NCI-H524 treated with DMSO at 0.1 percent for 48 hours (cell line): ENCODE measurements around the gene HS1BP3.

Experiments
- DNase-seq: peaks from one replicate; lab custom pipeline; 2025; lab: John Stamatoyannopoulos, UW

HS1BP3 gene, protein sequence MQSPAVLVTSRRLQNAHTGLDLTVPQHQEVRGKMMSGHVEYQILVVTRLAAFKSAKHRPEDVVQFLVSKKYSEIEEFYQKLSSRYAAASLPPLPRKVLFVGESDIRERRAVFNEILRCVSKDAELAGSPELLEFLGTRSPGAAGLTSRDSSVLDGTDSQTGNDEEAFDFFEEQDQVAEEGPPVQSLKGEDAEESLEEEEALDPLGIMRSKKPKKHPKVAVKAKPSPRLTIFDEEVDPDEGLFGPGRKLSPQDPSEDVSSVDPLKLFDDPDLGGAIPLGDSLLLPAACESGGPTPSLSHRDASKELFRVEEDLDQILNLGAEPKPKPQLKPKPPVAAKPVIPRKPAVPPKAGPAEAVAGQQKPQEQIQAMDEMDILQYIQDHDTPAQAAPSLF

DNA sequence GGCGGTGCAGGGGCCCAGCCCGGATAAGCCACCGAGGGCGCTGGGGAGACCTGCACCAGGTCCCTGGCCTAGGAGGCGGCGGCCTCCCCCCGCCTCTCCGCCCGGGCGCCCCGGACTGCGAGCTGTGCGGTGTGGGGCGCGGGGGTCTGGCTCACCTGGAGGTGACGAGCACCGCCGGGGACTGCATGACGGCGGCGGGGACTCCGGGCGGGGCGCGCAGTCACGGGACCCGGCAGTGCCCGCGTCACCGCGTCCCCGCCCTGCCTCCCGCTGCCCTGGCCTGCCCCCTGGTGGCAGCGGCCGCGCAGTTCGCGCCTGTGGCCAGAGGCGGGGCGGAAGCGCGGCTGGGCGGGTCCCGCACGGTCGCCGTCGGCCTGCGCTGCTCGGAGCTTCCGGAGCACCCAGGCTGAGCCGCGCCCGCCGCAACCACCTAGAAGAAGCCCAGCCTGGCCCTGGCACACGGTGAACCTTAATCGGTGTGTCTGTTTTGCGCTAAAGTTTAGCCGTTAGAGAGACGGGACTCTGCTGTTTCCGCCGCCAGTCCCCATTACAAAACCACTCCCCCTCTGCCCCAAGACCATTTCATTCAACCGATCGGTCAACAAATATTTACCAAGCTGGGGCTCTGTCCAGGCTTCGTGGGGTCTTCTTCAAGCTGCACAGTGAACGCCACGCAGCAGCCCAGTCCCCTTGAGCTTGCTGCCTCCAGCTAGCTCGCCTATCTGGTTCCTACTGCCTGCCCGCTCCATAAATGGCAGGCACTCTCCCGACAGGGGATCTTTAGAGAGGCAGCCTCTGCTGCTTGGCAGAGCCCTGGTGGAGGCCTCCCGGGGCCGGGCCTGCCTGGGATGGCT, at the start of gene HS1BP3:
Gene HS1BP3, minus strand, starts transcription at position 222 of the 854 bp plus-strand sequence. Its CDS starts 35 bp downstream, at position 187.
- DNase-seq: no peak

DNA sequence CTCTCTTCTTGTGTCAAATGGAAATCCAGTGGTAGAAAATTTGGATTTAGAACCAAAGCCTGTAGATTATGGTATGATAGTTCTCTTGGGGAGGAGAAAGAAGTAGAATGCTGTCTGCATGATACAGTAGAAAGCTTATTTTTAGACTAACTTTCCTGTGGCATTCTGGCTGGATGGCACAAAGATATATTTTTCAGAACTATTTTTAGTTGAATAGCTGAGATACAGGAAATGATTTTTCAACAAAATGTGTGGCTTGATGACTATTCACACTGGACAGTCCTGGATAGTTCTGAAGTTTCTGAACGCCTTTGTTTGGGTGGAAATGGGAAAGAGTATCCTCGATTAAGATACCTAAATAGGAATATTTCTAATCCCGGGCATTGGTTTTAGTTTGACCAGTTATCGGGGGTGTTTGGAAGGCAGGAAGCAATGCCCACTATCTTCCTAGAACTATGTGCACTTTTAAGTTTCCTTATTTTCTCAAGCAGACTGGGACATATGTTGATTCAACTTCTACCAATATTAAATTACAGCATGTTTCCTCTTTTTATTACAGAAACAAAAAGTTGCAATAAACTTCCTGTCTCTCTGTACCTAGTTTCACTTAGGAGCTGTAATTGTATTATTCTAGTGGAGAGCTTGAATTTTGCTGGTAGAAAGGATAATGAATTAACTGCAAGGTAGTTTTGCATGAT, 48.2 kb upstream of the HS1BP3 start:
- no peak for DNase-seq

DNA sequence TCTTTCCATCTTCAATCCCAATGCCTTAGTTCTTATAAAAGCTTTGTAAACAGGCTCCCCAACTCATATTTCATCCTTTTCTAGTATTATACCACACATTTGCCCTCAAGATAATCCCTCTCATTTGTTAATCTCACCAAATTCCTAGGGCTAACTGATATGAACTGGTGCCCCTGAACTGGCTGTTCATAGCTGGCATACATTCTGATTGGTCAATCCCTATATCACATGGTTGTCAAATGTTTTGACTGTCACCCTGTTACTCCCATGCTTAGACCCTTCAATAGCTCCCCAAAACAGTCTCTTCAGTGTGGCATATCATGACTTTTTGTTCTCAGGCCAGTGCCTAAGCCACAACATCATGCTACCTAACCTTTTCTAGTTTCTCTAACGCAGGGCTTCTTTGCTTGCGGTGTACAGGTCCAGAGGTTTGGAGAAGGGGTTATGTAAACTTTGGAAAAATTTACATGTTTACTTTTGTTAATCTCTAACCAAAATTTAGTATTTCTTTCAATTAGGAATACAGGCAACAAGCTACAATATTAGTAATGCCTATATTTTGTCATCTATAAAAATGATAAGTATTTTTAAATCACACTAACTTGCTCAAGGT, 46.5 kb upstream of the HS1BP3 start:
- DNase-seq: no peak

DNA sequence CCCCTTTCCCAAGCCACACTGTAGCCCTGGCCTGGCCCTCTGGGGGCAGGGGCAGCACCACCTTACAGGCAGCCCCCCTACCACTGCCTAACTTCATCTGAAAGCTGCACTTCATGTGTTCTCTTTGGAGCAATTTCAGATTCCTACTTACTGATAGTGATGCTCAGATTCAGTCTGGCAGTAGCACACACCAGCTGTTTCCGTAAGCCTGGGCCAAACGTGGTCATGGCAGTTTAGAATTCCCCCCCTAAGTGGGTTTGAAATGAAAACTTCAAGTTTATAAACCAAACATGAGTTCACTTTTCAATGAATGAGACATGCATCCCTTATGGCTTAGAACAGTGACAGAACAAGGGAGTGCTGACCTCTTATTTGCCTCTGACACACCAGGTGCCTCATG, 45.5 kb upstream of the HS1BP3 start:
- no peak for DNase-seq

DNA sequence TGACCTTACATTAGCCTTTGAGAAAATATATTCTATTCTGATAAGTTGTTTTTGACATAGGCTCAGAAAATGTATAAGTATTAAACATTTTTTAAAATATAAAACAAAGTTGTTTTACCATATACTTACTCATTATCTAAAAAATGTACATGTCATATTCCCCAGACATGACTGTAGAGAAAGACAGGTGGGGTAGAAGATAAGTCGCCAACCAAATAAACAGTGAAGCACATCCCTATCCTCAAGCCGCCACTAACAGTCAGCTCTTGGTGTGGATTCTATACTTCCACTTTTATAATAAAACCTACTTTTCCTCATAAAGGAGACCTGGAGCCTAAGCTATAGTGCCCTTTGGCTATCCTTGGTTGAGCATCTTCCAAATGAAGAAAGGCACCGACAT, 42.4 kb upstream of the HS1BP3 start:
- DNase-seq: no peak

DNA sequence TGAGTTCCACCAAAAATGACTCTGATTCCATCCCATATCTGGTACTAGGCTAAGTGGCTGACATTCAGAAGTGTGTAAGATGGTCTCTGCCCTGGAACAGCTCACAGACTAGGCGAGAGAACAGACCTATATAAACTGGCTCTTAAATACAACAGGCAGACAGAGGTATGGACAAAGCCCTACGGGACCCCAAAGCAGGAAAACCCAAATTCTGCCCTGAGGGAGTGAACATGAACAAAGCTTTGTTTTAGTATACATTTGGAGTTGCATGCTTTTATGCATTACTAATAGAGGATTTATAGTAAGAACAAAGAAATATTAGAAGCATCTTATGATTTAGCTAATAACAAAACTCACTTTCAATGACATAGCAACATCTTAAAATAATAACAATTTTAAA, 41.2 kb upstream of the HS1BP3 start:
- no peak for DNase-seq

DNA sequence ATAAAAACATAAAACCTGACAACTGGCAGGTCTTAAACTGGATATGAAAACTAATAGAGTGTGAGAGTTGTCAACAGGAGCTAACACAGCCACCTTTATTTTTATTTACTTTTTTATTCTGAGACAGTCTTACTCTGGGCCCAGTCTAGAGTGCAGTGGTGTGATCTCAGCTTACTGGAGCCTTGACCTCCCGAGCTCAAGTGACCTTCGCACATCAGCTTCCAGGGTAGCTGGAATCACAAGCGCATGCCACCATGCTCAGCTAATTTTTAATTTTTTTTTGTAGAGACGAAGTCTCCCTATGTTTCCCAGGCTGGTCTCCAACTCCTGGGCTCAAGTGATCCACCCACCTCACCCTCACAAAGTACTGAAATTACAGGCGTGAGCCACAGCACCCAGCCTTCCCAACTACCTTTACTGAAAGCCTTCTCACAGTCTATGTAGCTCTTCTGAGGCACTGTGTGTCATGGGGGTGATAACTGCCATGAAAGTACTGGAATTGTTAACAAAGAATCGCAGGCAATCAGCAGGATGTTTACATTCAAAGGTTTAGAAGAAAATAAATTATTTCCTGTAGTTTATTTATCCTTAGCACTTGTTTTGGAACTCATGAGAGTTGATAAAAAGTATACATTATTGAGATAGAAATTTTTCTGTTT, 40.3 kb upstream of the HS1BP3 start:
- DNase-seq: no peak

DNA sequence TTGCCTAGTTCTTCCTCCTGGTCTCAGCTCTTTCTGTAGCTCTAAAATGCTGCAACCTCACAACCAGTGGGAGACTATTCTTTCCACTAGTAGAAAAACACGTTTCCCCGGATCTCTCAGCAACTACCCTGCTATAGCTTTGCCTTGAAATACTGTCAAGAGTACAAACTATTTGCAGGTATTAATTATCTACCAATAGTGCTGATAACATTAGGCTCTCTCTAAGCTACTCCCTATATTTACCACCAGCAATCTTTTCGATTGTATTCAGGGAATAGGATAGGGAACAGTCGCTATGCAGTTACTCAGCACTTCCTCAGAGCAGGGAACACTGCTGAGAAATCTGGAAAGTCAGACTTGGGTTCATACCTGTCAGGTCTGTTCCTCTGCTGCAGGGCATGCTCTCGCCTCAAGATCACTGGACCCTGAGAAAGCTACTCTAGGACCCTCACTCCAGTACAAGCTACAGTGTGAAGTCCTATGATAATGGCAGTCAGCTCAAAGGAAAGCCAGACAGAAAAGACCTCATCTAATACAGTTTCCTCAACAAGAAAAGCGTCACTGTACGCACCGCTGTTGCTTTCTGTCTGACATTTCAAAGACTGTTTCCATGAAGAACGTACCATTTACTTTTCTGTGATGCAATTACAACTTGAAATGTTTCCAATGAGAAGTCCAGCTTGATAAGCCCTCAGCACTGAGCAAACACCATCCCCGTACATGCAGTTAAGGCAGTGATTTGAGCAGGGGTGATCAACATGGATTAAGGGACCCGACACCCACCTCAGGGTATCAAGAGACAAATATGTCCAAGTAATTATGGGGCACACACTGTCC, 38.7 kb upstream of the HS1BP3 start:
- DNase-seq: no peak

DNA sequence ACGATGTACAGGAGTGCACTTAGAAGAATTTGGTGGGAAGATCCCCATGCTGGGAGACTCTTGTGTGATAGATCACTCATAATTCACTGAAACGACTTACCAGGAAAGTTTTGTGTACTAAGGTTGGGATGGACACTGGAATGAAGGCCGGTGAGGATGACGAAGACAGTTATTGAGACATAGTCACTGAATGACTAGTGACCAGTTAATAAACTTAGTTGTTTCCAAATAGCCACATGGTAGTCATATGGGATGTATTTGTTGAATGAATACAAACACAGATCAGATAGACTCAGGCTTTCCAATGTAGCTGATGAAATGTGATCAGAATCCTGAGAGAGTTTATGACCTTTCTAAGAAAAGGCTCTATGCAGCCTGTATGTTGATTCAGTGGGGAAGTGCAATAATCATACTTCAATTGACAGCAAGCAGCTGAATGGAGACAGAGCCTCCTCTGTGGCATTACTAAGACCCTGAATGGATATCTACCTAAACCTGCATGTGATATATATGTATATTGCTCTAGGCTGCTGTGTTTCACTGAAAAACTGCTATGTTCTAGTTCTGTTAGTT, 36.4 kb upstream of the HS1BP3 start:
- DNase-seq: no peak

DNA sequence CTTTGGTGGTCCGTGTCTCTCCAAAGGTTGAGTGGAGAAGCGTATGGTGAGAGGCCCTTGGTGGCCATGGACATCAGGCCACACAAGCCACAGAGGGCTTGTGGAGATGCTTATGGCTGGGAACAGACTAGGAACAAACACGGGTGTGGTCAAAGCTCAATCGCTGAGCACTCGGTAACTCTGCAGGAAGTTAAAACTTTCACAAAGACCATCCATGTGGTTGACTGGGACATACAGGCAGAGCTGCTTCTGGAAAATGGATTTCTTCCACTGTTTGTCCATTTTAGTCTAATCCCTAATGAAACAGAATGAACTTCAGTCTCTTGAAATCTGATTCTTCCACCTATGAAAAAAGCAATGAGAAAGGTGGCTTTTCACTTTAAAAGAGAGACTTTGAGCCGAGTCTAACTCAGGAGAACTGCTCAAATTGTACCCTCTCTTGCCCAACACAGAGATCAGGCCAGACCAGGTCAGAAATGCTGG, 33.7 kb upstream of the HS1BP3 start:
- DNase-seq: no peak

DNA sequence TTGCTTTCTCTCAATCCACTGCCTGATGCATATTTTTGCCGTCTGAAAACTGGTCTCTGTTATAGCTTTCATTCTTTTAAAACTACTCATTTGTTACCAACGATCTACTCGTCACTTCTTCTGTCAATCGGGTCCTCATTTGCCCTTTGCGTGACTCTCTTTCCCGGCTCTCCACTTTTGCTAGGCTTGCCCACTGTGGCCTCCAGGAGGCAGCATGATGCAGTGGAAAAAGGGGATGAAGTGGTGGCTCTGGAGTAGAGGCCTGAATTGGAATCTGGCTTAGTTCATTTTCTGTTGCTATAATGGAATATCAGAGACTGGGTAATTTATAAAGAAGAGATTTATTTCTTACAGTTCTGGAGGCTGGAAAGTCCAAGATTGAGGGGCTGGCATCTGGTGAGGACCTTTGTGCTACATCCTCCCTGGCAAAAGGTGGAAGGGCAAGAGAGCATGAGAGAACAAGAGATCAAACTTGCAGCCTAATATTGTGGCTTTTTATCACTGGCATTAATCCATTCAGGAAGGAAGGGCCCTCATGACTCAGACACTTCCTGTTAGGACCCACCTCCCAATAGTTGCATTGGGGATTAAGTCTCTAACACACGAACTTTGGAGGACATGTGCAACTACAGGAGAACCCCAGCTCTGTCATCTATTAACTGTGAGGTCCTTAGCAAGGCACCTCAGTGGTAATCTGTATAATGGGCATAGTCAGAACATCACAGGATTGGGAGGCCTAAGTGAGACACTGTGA, 31.4 kb upstream of the HS1BP3 start:
- DNase-seq: no peak

DNA sequence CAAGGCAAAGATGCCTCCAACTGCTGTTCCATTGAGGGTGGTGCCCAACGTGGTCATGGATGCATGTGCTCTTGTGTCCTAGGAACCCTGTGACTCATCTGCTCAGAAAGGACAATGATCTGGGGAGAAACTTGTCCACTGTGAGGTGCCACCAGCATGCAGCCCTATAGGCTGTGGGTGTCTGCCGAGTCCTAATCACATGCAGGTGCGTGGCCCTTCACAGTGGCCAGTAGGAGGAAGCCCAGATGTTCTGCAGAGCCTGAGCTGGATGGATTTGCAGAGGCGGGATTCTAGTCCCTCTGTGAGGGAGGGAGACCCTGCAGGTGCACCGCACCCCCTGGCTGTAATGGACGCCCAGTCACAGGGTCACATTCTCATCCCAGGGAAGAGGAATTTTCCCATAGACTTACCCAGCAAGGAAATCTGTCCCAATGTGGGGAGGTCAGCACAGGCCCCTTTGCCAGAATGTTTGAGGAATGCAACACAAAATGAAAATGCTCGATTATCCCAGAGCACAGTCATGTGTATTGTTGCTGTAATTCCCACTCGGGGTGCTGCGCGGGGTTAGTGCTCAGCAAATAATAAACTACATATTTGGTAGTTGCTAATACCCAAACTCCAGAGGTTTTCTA, 30.0 kb upstream of the HS1BP3 start:
- DNase-seq: no peak

DNA sequence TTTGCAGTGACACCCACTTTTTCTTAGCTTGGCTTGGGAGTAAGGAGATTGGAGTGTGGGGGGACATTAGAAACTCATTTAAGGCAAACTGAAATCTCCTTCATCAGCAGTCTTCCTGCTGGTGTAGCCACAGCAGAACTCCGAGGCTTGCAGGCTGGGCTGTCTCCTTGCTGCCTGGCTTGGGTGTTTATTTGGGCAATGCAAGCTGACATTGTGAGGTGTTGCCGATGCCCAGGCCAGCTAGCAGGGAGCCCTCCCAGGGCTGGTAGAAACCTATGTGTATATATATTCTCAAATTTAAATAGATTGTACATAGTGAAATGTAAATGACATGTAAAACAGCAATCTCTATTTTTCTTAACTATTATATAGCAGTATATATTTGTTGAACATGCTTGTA, 27.9 kb upstream of the HS1BP3 start:
- DNase-seq: no peak

DNA sequence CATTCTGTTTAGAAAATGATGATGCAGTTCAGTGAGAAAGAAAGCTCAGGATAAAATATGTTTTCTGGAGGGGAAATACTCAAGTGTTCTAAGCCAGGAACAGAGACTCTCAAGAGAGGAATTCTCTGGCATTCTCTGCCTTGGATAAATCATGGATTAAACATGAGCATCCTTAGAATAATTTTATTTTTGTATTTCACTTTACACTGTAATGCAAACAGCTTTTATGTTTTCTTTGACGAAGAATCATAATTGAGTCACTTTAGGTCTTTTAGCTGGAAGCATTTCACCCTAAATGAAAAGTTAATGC, 27.1 kb upstream of the HS1BP3 start:
- no peak for DNase-seq

DNA sequence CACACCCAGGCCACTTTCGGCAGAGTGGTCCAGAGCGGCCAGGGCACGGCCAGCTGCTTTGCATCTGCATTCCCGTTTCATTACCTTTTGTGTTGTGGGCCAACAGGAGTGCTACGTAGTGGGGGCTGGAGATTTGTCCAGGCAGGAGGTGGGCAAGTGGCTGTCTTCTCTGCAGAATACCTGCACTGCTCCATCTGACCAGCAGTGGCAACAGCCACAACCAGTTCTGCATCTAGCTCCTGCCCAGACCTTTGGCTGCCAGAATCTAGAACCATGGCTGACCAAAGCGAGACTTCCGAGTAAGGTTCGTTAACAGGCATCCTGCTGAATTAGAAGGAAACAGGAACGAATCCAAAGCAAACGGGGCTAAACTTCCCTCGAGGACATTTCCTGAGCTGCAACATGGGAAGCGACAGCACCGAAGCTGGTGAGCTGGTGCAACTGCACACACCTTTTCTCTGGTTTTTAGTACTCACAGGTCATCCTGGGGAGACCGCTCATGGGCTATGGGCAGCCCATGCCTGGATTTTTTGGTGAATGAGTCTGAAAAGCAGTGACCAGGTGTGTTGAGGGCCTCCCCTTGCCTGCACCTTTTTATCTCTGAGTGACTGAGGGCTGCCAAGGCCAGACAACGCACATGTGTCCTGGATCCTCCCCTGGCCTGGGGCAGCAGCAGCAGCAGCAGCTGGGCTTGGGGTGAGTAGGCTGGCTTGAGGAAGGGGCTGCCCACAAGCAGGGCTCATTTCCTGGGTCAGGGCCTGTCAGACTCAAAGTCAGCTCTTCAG, 26.6 kb upstream of the HS1BP3 start:
- DNase-seq: no peak

DNA sequence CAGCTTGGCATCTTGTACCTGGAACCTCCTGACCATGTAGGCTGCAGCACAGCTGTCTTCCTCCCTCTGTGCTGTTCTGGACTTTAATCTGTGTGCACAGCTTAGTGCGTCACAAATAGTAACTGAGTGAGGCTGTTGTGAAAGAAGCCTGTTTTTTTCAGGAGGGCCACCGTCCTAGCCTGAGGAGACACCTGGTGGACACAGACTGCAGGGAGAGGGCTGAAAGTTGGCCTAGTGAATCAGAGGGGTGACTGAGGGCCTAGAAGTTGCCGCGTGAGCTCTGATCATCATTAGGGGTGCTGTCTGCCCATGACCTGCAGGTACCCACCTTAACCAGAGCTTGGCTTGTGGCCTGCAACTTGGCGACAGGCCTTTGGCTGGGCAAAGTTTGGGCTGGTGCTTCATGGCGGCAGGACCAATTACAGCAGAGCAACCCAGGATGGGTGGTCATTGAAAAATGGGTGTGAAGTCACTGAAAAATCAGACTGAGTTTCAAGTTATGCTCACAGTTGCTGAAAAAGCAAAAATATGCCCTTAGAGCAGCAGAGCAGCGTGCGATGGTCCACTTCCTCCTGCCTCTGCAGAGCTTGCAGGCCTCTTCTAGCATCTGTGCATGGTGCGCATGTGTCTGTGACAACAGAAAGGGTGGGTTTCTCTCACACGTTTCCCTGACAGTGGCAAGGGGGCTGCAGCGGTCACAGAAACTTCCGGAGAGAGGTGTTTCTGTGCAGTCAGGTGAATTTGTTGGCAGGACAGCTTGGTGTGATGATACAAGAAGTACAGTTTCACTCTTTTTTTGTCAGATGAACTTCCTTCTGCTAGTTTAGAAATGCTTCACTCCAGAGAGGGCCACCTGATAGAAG, 25.7 kb upstream of the HS1BP3 start:
- DNase-seq: no peak

DNA sequence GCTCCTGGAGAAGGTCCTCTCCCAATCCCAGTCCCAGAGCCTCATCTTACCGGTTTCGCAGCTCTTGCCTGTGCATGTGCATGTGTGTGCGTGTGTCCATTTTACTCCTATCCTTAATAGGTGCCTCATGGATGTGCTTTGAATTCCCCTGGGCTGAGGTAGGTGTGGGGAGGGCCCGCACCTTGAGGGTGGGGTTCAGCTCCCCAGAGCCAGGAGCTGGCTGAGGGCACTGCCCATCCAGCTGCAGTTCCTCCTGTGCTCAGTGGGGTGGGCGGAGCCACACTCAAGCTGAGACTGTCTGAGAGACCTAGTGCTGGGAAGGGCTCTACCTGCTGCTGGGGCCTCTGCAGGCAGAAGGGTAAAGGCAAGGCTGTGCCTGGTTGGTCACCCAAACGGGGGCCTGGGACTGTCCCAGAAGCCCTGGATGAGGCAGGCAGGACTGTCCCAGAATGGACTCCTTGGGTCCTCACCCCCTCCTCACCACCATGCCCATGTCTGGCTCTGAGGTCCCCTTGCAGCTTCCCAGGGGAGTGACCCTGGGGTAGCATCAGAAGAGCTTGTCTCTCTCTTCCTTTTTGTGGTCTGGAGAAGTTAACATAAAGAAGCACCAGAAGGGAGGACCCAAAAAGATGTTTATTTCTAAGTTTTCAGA, 24.9 kb upstream of the HS1BP3 start:
- no peak for DNase-seq
